ENCODE data around the gene TAF8. TPM values are rescaled to one million over a fixed set of nuclear protein-coding genes. Genes with fewer than 3 reads are reported as not detected.

The TAF8 gene
- total RNA-seq, 2 donors from 2014 or later: 21.9 to 35.8 TPM

DNA sequence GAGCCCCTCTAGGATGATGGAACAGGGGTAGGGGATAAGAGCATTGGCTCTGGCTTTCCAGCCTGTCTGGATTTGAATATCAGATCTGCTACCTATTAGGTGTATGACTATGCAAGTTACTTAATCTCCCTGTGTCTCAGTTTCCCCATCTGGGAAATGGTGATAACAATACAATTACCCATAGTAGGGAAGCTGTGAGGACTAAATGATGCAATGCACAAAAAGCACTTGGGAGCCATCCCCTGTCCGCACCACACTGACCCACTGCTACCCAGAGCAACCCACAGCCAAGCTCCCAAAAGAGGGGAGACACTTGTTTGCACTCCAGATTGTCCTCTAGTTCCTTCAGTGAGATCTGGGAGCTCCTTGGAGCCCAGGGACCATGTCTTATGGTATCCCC is 62.0 kb downstream of the TAF8 start:
- Histone ChIP-seq H3K9me3 (peaks cover 0 to 5% of the 10 kb centered on the region in 2 donors), H3K27me3 (no peaks in the 10 kb centered on the region), H3K4me1 (no peaks in the 10 kb centered on the region), H3K36me3 (no peaks in the 10 kb centered on the region), H3K27ac (no peak overlapping the region), H3K4me3 (no peak overlapping the region)
- DNase-seq (ENCODE audit: low spot score): no peak
- TF ChIP-seq, protein P1, sequence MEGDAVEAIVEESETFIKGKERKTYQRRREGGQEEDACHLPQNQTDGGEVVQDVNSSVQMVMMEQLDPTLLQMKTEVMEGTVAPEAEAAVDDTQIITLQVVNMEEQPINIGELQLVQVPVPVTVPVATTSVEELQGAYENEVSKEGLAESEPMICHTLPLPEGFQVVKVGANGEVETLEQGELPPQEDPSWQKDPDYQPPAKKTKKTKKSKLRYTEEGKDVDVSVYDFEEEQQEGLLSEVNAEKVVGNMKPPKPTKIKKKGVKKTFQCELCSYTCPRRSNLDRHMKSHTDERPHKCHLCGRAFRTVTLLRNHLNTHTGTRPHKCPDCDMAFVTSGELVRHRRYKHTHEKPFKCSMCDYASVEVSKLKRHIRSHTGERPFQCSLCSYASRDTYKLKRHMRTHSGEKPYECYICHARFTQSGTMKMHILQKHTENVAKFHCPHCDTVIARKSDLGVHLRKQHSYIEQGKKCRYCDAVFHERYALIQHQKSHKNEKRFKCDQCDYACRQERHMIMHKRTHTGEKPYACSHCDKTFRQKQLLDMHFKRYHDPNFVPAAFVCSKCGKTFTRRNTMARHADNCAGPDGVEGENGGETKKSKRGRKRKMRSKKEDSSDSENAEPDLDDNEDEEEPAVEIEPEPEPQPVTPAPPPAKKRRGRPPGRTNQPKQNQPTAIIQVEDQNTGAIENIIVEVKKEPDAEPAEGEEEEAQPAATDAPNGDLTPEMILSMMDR (IDR thresholded peaks at IDR 0.05): no peak

DNA sequence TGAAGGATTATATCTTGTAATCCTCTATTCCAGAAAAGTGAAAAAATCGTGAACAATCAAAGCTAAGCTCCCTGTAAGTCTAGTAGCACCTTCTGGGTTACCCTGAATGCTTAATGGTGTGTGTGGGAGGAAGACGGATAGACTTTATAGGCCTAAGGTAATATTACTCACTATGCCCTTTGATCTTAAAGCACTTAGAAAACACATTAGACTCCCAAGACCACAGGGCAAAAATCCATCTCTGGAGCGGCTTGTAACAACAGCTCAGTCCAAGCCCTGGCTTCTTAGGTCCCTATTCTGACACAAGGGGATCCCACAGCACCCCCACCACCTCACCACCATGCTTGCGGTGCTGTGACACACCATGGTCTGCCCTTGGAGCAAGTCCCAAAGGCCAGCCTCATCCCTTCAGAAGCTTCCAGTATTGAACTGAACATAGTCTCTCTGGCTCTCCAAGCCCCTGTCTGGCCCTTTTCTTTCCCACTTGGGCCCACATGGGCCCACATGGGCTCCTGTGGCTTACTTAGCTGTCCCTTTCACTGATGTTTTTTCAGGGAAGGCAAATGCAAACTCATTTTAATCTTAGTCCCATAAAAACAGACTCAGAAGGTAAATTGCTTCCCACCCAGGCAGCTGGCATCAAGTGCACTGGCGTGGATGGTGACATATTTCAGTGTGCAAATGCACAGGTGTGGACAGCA is 63.8 kb downstream of the TAF8 start:
- Histone ChIP-seq H3K9me3 (peaks cover 0 to 5% of the 10 kb centered on the region in 2 donors), H3K36me3 (no peaks in the 10 kb centered on the region), H3K4me3 (no peak overlapping the region), H3K4me1 (peaks cover 0 to 8% of the 10 kb centered on the region in 2 donors), H3K27me3 (no peaks in the 10 kb centered on the region), H3K27ac (no peak overlapping the region)
- TF ChIP-seq, protein P1 (IDR thresholded peaks at IDR 0.05): no peak
- DNase-seq (ENCODE audit: low spot score): no peak

- TF ChIP-seq, protein P1 (IDR thresholded peaks at IDR 0.05): no peak
- no peak overlapping the region for H3K4me3 ChIP-seq
- no peaks in the 10 kb centered on the region for H3K9me3 ChIP-seq
- H3K27ac ChIP-seq: peak overlapping the region; percentile 38 to 63
- peaks cover 0 to 8% of the 10 kb centered on the region in 2 donors for H3K4me1 ChIP-seq
- no peaks in the 10 kb centered on the region for H3K27me3 ChIP-seq
- no peak for DNase-seq (ENCODE audit: low spot score)
- no peaks in the 10 kb centered on the region for H3K36me3 ChIP-seq
These were observed 67.5 kb downstream of the TAF8 start for GRCh38 chr6:42117843-42118161.

DNA sequence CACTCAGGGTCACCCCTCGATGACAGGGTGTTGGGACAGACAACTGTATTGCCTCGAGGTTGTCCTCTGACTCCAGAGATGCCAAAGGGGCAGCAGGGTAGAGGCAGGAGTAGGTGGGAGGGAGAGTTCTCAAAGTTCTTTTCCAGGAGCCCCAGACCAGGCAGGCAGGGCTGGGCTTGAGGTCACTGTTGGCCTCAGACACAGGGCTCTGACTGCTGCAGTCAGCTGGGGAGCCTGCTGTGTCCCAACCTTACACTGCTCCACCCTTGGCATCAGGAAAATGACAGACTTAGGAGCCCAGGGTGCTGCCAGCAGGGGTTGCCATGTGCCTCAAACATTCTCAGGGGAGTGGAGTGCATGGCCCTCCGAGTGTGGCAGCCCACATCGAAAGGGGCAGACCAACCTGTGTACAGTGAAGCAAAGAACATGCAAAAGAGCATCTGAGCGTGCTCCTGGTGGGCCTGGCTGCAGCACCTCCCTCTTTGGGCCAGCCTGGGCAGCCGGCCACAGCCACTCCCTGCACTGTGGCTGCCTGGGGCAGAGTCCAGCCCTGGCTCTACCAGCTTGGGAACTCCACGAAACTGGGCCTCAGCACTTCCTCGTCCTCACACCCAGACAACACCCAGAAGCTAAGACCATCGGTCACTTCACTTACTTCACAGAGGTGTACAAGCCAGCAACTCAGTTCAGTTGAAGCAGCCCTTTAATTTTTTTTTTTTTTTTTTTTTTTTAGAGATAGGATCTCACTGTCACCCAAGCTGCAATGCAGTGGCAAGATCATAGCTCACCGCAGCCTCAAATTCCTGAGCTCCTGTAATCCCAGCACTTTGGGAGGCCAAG is 68.1 kb downstream of the TAF8 start:
- H3K4me3 ChIP-seq: no peak overlapping the region
- DNase-seq (ENCODE audit: low spot score): no peak
- H3K36me3 ChIP-seq: no peaks in the 10 kb centered on the region
- H3K27ac ChIP-seq: peak overlapping the region; percentile 38 to 63
- no peaks in the 10 kb centered on the region for H3K27me3 ChIP-seq
- TF ChIP-seq, protein P1 (IDR thresholded peaks at IDR 0.05): no peak
- H3K9me3 ChIP-seq: no peaks in the 10 kb centered on the region
- peaks cover 0 to 8% of the 10 kb centered on the region in 2 donors for H3K4me1 ChIP-seq

- Histone ChIP-seq H3K4me3 (no peak overlapping the region), H3K27ac (no peak overlapping the region), H3K4me1 (peaks cover 0 to 8% of the 10 kb centered on the region in 2 donors), H3K36me3 (no peaks in the 10 kb centered on the region), H3K27me3 (no peaks in the 10 kb centered on the region), H3K9me3 (no peaks in the 10 kb centered on the region)
- TF ChIP-seq, protein P1 (IDR thresholded peaks at IDR 0.05): no peak
- no peak for DNase-seq (ENCODE audit: low spot score)
These were observed 70.9 kb downstream of the TAF8 start for GRCh38 chr6:42120895-42121865.

Data from right atrium auricular region (tissue), 2 donors.